ELR (cell line): ENCODE measurements around the gene TARBP1.
"Not testable (repeated sequence)": the region's sequence is repeated elsewhere in the genome, so short reads cannot be mapped to it uniquely, and the experiment has no call there.

ENCODE experiments used
- DNase-seq: peaks from one replicate; pipeline ENCODE4 v3.0.0-alpha.2; 2015; ENCODE audit warnings: low read depth

The TARBP1 gene

GRCh38 chr1:234504969-234505768 lies 26.2 kb upstream of the TARBP1 start:
- no peak for DNase-seq

DNA sequence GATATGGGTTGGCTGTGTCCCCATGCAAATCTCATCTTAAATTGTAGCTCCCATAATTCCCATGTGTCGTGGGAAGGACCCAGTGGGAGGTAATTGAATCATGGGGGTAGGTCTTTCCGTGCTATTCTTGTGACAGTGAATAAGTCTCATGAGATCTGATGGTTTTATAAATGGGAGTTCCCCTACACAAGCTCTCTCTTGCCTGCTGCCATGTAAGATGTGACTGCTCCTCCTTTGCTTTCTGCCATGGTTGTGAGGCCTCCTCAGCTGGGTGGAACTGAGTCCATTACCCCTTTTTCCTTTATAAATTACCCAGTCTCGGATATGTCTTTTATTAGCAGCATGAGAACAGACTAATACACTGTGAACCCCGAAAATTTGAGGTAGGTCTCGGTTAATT lies 25.3 kb upstream of the TARBP1 start:
- DNase-seq, result not testable (repeated sequence)

DNA sequence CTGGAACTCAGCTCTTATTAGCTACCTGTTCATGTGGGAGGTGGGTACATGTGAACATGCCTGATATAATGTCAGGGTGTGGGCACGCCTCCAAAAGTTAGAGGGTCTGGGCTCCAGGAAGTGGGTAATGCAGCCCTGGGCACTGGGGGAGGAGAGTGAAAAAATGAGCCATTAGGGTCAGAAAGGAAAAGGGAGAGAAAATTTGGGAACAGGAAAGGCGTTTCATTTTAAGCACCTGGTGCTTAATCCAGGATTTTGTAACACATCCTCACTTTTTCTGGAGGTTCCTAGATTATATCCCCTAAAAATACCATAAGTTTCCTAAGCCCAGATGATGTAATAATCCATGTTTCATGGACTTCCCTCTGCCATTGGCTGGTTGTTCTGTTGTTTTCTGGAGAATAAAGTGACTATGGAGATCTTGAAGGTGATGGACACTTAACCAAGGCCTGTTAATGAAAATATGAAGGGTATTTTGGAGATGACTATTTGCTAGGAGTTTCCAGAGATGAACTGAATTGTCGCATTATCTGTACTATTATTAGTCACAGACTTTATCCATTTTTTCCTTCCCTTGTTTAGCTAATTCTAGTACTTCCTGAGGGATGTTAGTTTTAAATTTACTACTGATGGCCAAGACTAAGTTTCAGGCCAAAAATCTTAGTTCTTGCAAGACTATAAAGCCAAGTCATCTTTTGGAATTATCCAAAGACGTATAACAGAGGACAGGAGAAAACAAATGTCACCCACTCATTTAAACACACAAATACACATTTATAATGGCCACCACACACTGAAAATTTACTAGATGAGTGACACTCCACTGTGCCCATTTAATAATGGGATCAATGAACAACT lies 24.4 kb upstream of the TARBP1 start:
- DNase-seq, result no peak

DNA sequence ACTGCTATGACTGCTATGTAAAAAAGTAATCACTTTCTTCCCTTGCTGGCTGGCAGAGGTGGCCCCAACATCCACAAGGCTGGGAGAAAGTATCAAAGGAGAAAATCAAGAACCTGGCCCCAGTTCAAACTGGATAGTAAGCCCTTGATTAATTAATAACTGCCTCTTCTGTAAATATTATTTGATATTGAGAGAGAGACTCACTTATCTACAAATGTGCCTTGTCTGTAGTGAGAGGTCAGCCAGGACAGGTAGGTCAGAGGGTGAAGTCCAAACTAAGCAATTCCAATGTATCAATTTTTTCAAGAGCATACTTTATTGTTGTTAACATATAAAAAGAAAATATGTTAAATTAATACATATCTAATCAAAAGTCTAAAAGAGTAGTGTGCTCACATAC lies 23.8 kb upstream of the TARBP1 start:
- no peak for DNase-seq

DNA sequence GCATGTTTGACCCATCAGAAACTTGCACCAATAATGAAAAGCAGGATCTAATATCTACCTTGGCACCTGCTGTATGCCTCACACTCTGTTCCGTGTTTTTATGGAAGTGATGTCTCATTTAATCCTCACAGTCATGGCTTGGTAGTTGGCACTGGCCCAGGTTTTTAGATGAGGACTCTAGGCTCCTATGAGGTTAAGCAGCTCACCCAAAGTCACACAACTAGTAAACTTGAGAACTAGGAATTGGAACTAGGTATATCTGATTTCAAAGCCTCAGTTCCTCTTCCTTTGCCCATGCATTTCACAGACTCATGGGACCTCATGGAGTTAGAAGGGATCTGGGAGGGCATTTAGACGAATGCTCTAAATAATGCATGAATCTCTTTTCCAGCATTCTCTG lies 21.3 kb upstream of the TARBP1 start:
- peak; percentile 44 for DNase-seq

GRCh38 chr1:234499943-234500245 lies 20.9 kb upstream of the TARBP1 start:
- no peak for DNase-seq

- DNase-seq, result peak; percentile 90
Measured at GRCh38 chr1:234499119-234499942, 20.4 kb upstream of the TARBP1 start.

DNA sequence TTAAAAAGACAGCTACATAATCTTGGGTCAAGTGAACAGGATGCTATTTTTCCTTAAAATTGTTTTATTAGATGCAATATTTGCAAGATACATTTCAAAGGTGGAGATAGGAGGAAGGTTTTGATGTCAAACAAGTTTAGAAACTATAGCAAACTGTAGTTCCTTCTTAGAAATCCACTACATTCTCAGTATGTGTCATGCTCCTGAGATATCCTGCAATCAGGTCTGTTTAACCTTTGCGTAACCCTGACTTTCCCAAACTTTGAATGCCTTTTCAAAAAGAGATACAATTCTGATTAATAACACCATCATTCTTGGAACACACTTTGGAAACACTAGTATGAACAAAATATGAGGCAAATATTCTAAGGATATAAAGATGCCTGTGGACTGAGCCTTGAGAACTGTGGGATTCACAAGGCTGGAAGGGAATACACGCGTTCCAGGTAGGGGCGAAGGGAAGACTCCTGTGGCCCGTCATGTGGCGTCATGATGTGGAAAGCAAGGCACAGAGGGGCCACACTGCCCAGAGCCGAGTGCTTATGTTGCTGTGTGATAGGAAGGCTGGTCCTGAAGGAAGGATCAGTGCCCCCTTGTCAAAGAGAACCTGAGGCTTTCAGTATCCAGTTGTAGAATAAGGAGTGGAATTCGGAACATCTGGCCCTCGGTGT lies 19.6 kb upstream of the TARBP1 start:
- DNase-seq, result no peak

- DNase-seq, result no peak
Measured at GRCh38 chr1:234497589-234497988, 18.6 kb upstream of the TARBP1 start.

- peak; percentile 96 for DNase-seq
Measured at GRCh38 chr1:234495231-234495990, 16.4 kb upstream of the TARBP1 start.

DNA sequence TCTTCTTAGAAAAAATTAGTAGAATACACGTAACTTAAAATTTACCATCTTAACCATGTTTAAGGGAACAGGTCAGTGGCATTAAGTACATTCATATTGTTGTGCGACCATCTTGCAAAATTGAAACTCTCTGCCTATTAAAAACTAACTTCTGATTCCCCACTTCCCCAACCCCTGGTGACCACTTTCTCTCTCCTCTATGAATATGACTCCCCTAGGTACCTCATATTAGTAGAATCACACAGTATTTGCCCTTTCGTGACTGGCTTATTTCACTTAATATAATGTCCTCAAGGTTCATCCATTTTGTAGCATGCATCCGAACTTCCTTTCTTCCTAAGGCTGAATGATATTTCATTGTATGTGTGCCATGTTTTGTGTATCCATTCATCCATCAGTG lies 15.1 kb upstream of the TARBP1 start:
- no peak for DNase-seq

- DNase-seq, result no peak
Measured at GRCh38 chr1:234490793-234491479, 12.0 kb upstream of the TARBP1 start.

GRCh38 chr1:234489698-234490077 lies 10.7 kb upstream of the TARBP1 start:
- no peak for DNase-seq

GRCh38 chr1:234489007-234489697 lies 10.2 kb upstream of the TARBP1 start:
- no peak for DNase-seq

DNA sequence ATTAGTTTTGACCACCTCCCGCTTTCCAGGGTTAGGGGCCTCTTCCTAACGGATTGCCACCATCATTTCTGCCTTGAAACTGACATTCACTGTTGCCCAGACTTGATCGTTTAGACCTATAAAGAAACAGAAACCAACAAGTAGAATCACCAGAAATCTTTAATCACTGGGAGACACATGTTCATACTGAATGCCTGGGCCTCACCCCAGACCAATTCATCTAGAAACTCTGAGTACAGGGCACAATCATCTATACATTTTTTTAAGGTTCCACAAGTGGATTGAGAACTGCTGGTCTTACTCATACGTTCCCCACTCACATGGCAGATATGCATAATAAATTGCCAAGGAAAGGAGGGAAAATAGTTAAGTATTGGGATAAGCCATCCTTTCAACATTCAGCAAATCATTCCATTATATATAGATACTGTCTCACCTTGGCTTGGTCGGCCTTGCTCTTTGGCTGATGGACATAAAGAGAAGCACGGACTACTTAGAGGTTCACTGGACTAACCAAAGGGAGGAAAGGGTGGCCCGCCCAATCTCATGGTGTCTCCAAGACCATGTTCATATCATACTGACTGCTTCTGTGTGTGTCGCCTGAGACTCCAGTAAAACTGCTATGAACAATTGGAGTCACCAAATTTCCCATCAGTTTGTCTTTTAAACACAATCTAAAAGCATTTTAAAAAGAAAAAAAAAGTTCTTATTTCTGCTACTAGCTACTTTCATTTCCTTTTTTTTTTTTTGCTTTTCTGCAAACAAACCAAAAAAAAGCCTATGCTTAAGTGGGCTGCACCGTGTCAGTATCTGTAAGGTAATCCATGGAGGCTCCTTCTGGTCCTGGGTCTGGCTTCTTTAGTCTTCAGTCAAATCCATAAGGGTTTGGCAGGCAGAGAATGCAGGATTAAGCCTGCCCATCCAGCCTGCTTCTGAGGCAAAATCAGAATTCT lies 9.4 kb upstream of the TARBP1 start:
- DNase-seq, result no peak

- peak; percentile 81 for DNase-seq
Measured at GRCh38 chr1:234486858-234487840, 8.2 kb upstream of the TARBP1 start.

GRCh38 chr1:234484991-234485739 lies 6.2 kb upstream of the TARBP1 start:
- DNase-seq, result no peak
